Measurements from ENCODE around the gene BHLHE41.

Gene BHLHE41

DNA sequence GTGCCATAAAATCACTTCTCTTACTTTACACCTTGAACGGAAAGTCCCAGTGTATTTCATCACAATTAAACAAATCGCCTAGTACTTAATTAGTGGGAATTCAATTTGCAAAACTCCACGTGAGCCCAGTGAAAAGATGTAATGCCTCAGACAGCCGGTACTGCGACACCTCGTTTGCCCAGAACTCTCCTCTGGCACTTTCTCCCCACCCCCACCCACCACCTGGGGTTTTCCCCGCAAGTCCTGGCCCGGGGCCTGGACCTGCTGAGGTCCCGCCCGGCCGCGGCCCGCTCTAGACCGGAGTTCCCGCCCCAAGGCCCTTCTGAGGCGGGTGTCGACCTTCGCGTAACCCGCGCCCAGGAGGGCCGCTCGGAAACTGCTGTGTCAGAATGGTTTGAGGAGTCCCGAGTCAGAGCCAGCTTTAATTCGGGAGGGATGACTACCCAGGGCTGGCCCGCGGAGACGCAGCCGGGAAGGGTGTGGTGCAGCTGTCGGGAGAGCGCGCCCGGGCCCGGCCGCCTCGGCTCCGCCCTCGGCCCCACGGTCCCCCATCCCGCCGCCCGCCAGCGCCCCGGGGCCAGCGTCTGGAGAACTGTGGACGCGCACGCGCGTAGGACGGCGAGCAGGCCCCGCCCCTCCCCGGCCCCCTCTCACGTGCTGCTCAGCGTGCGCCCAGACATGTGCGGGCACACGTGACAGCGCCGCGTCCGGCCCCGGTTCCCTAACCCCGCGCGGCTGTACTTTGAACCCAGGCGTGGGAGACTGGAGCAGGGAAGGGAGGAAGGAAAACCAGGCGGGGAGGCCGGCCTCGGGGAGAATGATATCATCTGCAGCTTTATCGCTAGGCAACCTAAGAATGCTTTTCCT, 10.8 kb downstream of the BHLHE41 start:
- DNase-seq: peak; percentile 96 to 98 (median 97)

DNA sequence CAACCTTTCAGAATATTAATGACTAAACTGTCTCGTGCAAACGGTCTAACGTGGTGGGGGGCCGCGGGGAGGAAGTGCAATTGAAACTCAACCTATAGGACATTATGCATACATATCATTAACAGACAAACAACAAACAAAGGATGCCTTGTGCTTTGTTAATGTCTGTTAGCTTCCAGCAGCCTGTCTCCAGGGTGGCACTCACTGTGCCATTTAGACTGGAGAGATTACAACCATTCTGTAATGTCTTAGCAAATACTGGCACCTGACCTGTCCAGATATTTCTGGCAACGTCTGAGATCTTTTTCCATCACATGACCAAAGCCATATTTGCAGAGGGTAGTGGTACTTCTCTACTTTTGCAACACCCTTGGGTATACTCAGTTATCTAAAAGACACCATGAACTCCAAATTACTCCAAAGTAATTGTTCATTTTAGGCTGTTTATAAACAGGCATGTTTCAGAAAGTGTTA, 11.6 kb downstream of the BHLHE41 start:
- DNase-seq: peak; percentile 15 to 67 (median 58)

DNA sequence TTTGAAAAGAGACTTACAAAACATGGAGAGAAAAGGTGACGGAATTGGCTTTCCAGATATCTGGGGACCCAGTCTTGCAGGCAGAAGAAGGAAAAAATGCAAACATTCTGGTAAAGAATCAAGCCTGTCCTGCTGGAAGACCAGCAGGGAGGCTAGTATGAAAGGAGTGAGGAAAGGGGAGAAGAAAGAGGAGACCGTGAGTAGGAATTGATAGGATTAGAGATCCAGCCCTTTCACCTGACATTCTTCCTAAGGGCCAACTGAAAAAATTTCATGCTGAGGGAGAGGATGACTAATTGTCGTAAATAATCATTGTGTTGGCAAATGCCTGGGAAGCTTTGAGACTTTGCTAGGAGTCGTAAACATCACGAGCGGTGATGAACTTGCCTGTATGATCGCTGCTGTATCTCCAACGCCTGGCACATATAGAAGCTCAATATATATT, 12.1 kb downstream of the BHLHE41 start:
- no peak for DNase-seq

DNA sequence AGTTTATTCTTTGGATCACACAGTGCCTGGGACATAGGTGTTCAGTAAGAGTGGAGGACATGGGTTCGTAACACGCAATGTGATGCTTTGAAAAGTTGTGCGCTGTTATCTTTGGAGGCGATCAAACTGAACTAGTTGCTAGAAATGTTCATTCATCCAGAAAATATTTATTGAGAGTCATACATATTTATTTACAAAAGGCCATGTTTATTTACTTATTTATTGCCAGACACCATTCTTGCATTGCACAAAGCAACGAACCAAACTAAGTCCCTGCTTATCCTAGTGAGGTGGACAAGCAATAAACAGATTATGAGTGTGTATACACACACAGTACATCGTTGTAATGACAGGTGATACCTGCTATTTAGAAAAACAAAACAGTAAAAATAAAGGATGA, 12.6 kb downstream of the BHLHE41 start:
- no peak for DNase-seq

DNA sequence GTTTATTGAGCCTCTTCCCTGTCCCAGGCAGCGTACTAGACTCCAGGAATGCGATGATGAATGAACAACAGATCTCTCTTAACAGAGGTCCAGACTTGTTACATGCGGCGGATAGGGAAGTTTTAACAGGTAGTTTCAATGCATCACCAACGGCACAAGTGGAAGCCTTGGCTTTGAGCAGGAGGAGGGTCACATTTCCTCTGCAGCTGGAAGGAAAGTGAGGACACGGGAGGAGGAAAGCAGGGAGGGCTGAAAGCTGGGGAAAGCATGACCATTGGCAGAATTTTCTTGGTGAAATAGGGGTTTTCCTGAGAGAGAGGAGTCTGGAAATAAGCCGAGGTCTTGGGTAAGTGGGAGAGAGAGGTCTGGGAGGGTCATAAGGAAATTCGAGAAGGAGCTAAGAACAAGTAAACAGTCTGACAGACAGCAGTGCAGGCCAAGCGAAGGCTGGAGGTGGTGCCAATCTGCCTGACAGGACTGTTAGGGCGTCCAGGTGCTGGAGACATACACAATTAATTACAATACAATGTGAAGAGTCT, 15.4 kb downstream of the BHLHE41 start:
- DNase-seq: no peak

DNA sequence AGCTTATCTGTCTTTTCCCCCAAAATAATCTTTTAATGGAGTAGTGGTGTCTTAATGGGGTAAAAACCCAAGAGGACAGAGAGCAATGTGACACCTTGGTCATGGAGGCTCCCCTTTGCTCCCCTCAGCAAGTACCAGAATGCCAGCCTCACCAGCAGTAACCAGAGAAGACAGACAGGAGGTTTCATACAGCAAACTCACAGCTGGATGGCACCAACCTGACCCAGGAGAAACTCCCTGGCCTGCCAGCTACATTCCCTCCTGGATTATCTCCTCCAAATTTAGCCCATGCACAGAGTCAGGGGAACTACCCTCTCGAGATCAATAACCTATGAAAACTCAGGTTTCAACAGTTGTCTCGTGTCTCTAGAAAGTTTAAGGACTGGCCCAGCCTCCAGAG, 15.9 kb downstream of the BHLHE41 start:
- DNase-seq: no peak

DNA sequence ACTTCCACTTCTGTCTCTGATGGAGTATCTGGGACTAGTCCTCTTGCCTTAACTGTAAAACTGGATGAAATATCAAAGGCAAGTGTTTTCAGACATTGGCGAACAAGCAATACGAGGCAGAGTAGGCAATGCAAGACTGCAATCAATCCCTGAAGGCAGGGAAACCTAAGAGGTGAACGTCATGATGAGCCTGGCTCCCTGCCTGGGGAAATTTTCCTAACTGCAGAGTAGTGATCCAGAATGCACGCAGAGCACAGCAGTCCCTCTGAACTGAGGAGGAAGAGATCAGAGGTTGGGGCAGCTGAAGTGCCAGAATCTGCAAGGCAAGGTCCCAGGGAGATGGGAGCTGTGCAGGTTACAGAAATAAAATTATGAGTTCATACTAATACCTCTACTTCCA, 18.5 kb downstream of the BHLHE41 start:
- DNase-seq: no peak

DNA sequence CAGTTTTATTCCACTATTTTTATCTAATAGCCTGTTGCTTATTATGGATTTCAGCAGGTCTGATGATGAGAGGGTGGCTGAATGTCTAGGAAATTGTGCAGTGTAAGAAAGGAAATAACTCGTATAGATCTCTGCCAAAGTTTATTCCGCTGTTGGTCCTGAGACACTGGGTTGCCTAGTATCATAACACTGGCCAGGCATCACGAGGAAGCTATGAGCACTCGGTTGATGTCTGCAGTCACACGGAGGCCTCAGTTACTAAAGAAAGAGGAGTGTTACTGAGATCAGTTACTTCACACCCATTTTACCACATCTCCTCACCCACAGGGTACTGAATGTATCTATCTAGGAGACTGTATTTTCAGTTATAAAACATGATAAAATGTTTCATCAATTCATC, 21.9 kb downstream of the BHLHE41 start:
- DNase-seq: peak; percentile 45 to 71 (median 56)

DNA sequence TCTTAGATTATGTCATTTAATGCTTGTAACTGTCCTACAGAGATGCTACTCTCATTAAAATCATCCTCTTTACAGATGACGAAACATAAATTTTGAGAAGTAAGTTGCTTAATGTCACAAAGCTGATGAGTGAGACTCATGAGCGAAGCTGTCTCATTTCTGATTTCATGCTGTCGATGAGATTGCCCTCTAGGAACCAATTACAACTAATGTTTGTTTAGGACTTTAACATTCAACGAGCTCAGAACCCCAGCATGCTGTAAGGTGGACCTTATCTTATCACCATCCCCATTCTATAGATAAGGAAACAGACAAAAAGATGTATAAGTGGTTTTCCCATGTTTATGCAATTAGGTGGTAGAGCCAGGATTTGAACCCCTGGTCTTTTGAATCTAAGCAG, 23.1 kb downstream of the BHLHE41 start:
- DNase-seq: peak; percentile 25 to 64 (median 47)

DNA sequence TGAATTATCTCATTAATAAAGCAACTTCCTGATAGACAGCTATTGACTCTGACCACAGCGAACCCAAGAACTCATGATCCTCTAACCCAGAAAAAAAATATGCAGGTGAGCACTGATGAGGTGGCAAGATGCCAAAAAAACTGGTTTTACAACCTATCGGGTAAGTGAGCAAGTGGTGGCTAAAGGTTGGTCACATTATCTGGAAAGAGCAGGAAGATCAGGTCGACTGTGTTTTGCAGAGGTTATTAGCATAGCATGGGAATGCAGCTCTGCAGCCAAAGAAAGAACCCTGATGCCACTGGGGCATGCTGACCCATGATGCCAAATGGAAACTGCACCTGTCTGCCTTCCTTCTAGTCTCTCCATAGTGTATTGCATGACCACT, 23.5 kb downstream of the BHLHE41 start:
- DNase-seq: no peak

DNA sequence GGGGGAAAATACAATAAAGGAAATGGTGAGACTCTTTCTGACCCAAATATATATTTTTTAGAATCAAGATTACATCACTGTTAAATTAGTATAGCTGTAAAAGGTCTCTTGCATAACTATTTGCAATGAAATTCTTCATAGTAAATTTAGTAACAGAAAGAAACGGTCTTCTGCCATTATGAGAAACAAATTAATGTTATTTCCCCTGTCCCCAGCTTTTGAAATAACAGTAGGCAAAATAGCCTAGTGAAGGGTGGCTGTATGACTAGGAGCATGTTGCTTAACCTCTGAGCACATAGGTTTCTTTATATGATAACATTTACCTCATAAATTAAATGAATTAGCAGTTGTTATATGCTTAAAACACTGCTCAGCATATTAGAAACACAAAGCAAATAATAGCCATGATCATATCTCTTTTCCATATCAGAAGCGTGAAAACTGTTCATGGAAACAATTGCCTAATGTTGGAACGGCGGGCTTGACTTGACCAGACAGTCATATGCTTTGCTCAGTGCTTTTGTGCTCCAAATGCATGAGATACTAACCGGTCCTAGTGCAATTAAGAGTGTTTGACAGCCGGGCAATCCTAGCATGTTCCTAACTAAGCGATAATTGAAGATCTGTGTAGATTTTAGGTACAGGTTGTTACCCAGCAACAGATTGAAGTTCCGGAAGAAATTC, 24.0 kb downstream of the BHLHE41 start:
- peak in 1 of 4 experiments; percentile 22 for DNase-seq

DNA sequence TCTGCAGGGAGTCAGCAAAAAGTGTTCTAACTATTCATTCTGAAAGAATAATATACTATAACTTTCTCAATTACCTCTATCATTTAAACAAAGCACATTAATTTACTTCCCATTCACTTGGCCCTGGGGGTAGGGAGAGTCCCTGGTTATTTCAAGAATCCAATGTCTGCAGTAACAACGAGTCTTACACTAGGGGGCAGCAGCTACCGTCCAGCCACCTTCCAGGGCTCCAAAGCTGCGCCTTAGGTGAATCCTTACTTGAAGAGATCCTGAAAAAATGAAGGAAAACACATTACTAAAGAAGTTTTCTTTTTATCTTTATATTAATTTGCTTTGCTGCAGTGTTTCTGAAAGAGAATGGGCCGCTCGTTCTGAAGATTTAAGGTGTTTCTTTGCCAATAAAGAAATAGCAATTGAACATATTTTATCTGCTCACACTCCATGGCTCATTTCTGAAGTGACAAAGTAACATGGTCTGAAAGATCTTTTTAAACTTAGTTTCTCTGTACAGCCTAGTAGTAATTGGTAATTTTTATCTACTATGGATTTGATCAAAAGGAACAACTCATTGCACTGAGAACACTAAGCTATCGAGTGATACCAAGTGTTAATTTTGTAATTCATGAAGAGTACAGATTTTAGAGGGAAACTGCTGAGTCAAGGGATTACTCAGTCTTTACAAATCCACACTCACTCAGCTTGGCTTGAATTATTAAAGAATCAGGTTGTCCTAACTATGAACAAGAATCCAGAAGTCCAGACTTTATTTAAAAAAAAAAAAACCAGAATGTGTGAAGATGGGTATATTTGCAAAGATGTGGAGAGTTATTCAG, 27.6 kb downstream of the BHLHE41 start:
- peak; percentile 70 to 89 (median 82) for DNase-seq

DNA sequence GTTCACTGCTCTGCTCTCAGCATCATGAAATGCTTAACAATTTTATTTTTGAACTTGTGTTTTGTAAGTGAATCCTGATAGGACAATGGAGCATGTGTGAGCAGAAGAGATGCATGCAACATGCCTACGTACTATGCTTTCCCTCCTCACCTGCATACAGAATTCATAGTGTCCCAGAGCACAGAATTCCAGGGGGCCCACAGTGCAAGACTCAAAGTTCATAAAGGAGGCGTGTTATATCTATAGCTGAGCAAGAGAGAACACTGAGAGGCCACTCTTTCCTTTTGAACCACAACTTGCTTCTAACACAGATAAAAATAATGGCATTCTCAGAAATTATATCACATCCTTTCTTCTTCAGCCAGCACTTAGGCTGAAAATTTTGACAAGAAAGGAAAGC, 28.8 kb downstream of the BHLHE41 start:
- DNase-seq: no peak

DNA sequence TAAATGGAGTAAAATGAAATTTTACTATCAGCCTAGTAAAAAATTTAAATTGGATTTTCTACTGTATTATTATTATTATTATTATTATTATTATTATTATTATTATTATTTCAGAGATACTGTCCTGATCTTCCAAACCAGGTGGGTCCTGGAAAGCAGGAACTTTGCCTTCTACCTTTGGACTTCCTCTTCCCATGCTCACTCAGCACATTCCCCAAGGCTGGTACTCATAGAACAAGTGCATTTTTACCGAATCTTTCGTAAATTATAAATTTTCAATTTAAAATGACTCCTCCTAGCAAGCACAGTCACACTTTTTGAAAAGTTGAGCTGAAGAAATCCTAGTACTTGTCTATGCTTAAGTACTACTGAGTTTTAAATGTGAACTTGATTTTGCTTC, 29.7 kb downstream of the BHLHE41 start:
- DNase-seq: no peak

DNA sequence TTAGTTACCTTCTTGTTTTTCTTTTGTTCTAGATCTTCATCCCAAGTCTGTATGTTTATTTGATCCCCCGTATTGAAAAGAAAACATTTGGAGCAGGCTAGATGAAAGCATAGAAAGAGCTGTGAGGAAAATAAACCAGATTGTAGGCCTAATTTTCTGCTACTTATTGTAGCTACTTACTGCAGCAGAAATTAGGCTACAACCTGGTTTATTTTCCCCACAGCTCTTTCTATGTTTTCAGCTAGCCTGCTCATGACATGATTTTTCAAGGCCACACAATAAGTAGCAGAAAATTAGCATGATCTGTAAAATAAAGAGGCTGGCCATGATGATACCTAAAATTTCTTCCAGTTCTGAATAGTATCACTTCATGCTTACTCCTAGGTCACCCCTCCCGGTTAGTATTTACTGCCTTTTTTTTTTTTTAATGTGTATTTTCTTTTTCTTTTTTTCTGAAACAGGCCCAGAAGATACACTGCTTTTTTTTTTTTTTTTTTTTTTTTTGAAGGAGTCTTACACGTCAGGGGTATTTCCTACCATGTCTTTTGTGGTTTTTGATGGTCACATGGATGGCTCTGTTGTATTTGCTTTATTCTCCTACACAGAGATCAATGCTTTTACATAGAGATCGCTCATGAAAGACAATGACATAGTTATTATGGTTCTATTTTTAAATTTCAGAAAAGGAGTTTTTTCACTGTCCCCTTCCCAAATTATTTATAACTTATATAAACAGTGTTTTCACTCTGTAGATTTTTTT, 32.3 kb downstream of the BHLHE41 start:
- DNase-seq: no peak

DNA sequence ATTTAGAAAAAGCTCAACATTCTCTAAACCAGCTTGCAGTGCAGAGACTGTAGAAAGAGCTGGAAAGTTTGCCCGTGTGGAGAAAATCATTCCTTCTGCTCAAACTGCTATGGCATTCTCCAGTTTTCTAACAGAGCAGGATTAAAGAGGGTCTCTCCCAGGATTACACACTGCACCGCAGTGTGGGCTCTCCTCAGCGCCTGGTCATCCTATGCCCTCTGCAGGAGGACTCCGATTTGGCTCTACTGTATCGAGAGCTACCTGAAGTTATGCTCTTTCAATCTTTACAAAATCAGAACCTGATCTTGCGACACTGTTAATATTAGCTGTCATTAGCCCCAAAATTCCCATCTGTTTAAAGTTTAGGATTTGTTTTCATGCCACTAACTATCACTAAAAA, 33.0 kb downstream of the BHLHE41 start:
- DNase-seq: no peak

DNA sequence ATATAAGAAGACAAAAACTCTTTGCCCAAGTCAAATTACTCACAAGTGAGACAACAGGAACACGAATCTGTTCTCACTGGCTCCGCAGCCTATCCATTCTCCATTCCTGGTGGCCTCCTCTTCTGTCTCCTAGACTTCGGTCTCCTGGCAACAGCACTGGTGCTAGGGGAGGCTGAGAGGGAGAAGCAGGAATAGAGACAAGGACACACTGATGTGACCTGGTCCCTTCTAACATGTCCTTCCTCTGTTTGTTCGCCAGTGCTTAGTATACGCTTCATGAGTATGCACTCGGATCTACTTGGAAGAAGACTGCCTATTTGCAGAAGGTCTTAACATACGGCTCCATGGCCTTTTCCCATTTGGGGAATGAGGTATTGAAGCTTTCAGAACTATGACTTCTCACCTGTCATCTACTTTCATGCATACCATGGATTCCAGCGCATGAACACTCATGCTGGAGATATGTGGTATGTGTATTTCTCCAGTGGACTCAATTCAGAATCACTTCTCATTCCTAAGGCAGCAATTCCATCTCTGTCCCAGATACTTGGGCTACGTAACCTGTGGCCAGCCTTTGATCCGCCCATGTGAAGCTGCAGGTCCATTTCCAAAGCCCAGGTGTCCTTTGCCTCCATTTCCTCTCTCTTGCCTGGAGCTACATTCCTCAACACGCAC, 33.9 kb downstream of the BHLHE41 start:
- no peak for DNase-seq

DNA sequence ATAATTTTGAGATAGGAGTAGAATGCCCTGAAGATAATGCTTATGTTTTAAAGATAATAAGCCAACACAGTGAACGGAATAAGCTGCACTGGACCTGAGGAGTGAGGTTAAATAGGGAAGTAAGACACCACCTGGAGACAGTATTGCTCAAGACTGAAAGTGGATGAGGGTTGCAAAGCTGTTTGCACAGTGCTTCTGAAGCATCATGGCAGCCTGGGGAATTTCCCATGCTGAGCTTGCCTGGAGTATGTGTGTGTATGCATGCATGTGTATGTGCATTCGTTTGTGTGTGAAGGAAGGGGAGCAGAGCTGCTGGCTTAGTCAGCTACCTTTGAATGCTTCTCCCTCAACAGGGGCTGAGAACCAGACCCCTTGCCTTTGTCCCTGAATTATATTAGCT, 35.8 kb downstream of the BHLHE41 start:
- DNase-seq: no peak

DNA sequence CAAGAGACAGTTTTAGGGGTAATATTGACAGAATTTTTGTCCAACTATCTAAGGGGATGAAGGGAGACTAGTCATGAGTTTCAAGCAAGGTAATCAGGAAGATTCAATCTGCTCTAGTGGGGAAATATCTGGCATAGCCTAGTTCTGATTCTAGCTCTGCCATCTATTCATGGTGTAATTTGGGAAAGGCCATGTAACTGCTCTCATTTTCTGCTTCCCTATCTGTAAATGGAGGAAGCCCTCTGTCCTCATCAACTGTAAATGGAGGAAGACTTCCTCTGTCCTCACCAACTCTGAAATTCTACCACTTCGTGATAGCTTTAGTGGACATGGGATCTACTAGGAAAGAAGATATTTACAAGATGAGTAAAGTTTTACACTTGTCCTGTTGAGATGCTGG, 37.9 kb downstream of the BHLHE41 start:
- DNase-seq: peak in 3 of 4 experiments; percentile 25 to 50 (median 43)

DNA sequence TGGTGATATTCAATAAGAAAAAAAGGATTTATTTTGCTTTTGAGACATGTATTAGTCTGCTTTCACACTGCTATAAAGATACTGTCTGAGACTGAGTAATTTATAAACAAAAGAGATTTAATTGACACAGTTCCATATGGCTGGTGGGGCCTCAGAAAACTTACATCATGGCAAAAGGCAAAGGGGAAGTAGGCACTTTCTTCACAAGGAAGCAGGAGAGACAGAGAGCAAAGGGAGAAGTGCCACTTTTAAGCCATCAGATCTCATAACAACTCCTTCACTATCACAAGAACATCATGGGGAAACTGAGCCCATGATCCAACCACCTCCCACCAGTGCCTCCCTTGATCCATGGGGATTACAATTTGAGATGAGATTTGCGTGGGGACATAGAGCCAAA, 43.9 kb downstream of the BHLHE41 start:
- DNase-seq: peak; percentile 48 to 76 (median 64)

All from suppressor macrophage (primary cell).